Cardiac septum (tissue), 1 donor: ENCODE results near the gene BAG2. TPM values are rescaled to one million over a fixed set of nuclear protein-coding genes. Genes with fewer than 3 reads are reported as not detected.

Experiments
- DNase-seq: peaks from one replicate; pipeline ENCODE4 v3.0.0-alpha.2; 2020; ENCODE audit warnings: low spot score
- intact Hi-C: fragments of 100-400 bp; cut with DNase I; formaldehyde crosslinking; loops from one replicate; pipeline ENCODE4 v1.14.0; 2022
- total RNA-seq: library from RNA; stranded (reverse); fragmentation: NEBNext Ultra II Directional; extraction: Animal tissue kit (Norgen Biotek cat#: 25700); gene quantifications from one replicate; pipeline ENCODE4 v1.2.1, GENCODE V29; 2021
- donor health status: DM: no; HTN: no; CAD: no.

Gene BAG2
- total RNA-seq, 1 donor from 2014 or later, result 16.9 TPM

DNA sequence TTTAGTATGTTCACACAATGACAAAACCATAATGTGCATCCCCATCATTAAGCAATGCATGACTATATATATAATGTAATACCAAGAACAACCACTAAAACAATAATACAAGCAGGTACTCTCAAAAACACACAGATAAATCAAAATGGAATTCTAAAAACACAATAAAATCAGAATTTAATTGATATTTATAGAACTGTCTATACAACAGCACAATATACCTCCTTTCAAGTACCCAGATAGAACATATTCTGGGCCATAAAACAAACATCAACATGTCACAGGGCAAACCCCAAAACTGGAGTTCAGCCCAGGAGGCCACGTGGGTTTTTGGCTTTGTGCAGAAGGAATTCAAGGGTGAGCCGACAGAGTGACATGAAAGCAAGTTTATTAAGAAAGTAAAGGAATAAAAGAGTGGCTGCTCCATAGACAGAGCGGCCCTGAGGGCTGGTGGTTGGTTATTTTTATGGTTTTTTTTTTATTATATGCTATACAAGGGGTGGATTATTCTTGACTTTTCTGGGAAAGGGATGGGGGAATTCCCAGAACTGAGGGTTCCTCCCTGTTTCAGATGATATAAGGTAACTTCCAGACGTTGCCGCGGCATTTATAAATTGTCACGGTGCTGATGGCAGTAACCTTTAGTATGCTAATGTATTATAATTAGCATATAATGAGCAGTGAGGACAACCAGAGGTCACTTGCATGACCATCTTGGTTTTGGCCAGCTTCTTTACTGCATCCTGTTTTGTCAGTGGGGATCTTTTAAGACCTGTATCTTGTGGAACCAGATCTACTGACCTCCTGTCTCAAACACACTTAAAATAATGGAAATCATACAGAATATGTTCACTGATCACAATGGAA, 44.3 kb downstream of the BAG2 start:
- intact Hi-C loops, result loop anchor here (5.0 kb wide), 2 partner anchors 39 to 96 kb away; no protein-coding TSS in a partner anchor

DNA sequence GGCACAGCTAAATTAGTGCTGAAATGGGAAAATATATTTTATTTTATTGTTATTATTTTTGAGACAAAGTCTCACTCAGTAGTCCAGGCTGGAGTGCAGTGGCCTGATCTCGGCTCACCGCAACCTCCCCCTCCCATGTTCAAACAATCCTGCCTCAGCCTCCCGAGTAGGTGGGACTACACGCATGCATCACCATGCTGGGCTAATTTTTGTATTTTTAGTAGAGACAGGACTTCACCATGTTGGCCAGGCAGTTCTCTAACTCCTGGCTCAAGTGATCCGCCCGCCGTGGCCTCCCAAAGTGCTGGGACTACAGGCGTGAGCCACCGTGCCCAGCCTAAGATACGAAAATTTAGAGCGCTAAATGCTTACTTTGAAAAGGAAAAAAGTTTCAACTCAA, 45.1 kb downstream of the BAG2 start:
- intact Hi-C loops, result loop anchor here (5.0 kb wide), 2 partner anchors 40 to 95 kb away; no protein-coding TSS in a partner anchor
- no peak for DNase-seq

More for the DNA sequence above, 44.3 kb downstream of the BAG2 start:
- no peak for DNase-seq

DNA sequence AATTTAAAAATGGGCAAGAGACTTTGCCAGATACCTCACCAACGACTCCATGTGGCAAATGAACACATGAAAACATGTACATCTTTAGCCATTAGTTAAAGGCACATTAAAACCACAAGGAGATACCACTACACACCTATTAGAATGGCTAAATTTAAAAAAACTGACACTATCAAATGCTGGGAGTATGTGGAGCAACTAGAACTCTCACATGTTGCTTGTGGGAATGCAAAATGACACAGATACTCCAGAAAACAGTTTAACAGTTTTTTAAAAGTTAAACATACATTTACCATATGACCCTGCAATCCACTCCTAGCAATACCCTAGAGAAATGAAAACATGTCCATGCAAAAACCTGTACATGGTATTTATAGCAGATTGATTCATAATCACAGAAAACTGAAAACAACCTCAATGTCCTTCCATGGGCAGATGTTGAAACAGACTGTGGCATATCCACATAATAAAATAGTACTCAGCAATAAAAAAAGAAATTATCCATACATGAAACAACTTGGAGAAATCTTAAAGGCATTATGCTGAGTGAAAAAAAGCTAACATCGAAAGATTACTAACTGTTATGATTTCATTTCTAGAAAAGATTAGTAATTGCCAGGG, 48.1 kb downstream of the BAG2 start:
- intact Hi-C loops, result no loop called here
- DNase-seq, result no peak

GRCh38 chr6:57221191-57221935, 49.2 kb downstream of the BAG2 start:
- intact Hi-C loops, result no loop called here
- peak; percentile 80 for DNase-seq

- intact Hi-C loops, result no loop called here
- DNase-seq, result peak; percentile 92
Measured at GRCh38 chr6:57221936-57222742, 50.0 kb downstream of the BAG2 start, which contains the start of gene RAB23. Gene RAB23 (minus strand): TSS chr6:57222307. CDS start chr6:57210380, 11,927 bp downstream.

GRCh38 chr6:57222743-57223077, 50.6 kb downstream of the BAG2 start:
- intact Hi-C loops, result no loop called here
- no peak for DNase-seq

- intact Hi-C loops, result no loop called here
Measured at GRCh38 chr6:57224769-57225515, 52.8 kb downstream of the BAG2 start.

GRCh38 chr6:57226221-57226620, 54.1 kb downstream of the BAG2 start:
- intact Hi-C loops, result no loop called here
- no peak for DNase-seq

More at GRCh38 chr6:57224769-57225515, 52.8 kb downstream of the BAG2 start:
- DNase-seq, result no peak

Other genes starting within 250 kb of the BAG2 start
- gene BEND6, start 217.2 kb upstream of the BAG2 start, total RNA-seq, result 1.5 TPM
- 9.2 TPM for gene KIAA1586, start 125.6 kb upstream of the BAG2 start, total RNA-seq
- gene ZNF451, start 82.1 kb upstream of the BAG2 start, total RNA-seq, result 31.6 TPM
- gene RAB23, start 50.0 kb downstream of the BAG2 start, total RNA-seq, result 19.5 TPM
- gene PRIM2, start 145.3 kb downstream of the BAG2 start, total RNA-seq, result 3.7 TPM